Pancreas (tissue), 10 donors: Measurements from ENCODE around the gene DIP2B. TPM values are rescaled to one million over a fixed set of nuclear protein-coding genes. Genes with fewer than 3 reads are reported as not detected.
"Not testable (repeated sequence)": the region's sequence is repeated elsewhere in the genome, so short reads cannot be mapped to it uniquely, and the experiment has no call there.

ENCODE experiments used
- ATAC-seq, 4 donors: fragments of 200-7000 bp; cut with Tn5 transposase; one replicate each; pipeline versions ENCODE4 v1.8.0 to v1.9.1; 2020; ENCODE audit warnings: mild to moderate bottlenecking in 4 of 4, moderate library complexity in 4 of 4
- DNase-seq, 6 donors: peaks; one replicate each; pipeline ENCODE4 v3.0.0-alpha.2; 2020
- FAIRE-seq: peaks from 2 replicates; lab custom pipeline; 2012; peaks lifted over from hg19 to GRCh38; lab: Jason Lieb, UNC
- H3K27ac ChIP-seq, 4 donors: fragments of 200-600 bp; sonication (generic); 1 replicate in 3 of 4; 2 replicates in 1 of 4; pipeline versions ENCODE4 v1.5.0 to v1.8.0; 2020
- H3K27me3 ChIP-seq, 4 donors: fragments of 200-600 bp; one replicate each; pipeline ENCODE4 v1.8.0; 2021
- H3K36me3 ChIP-seq, 3 donors: fragments of 200-600 bp; sonication (generic) in 1 of 3; one replicate each; pipeline versions ENCODE4 v1.5.0 to v1.8.0; 2020 to 2021
- H3K4me1 ChIP-seq, 3 donors: fragments of 200-600 bp; one replicate each; pipeline ENCODE4 v1.8.0; 2021
- H3K4me3 ChIP-seq, 4 donors: fragments of 200-600 bp; sonication (generic) in 2 of 4; one replicate each; pipeline versions ENCODE4 v1.5.0 to v1.8.0; 2020 to 2021
- H3K9me3 ChIP-seq, 4 donors: fragments of 200-600 bp; one replicate each; pipeline ENCODE4 v1.8.0; 2021
- WGBS, 2 donors: extraction: QIAGEN DNeasy Blood & Tissue Kit; methylation state at CpG; one replicate each; pipeline ENCODE4 v1.1.7; 2013; 5-methylcytosine and 5-hydroxymethylcytosine counted together
- intact Hi-C, 3 donors: fragments of 100-400 bp; cut with DNase I; formaldehyde crosslinking; loops; one replicate each; pipeline versions ENCODE4 v1.11.1 to v1.14.2; 2022
- polyA plus RNA-seq, 2 donors: library from polyadenylated mRNA; stranded (reverse); fragments of 200-250 nt; gene quantifications; one replicate each; pipeline ENCODE4 v1.2.3, GENCODE V29; 2013
- total RNA-seq, 6 donors: library from RNA; stranded (reverse); fragmentation: NEBNext Ultra II Directional in 4 of 6; extraction: Animal tissue kit (Norgen Biotek cat#: 25700) in 4 of 6; gene quantifications; one replicate each; pipeline versions ENCODE4 v1.2.1 to v1.2.4, GENCODE V29; 2021 to 2023
- TF ChIP-seq, protein P1 (sequence below), 4 donors: fragments of 200-600 bp; sonication (generic) in 3 of 4; IDR thresholded peaks; one replicate each; pipeline versions ENCODE4 v1.5.0 to v1.8.0; 2021; ENCODE audit warnings: antibody characterized with exemption in 4 of 4
- donor health status: healthy with polysubstance abuse.
- donor health status: DM: no; HTN: no; CAD: no; lungs with moderate emphysema.
- donor health status: DM: no; HTN: no; CAD: no.
- donor health status: control.
- donor health status: control.
- donor health status: Bipolar disorder and iron deficiency.
- donor health status: DM: yes; HTN: yes; CAD: no.
- donor health status: DM: no; HTN: no; CAD: no.
- donor health status: DM: no; HTN: no; CAD: no.
- donor health status: DM: yes; HTN: yes; CAD: no.

The DIP2B gene
- total and polyA plus RNA-seq, 8 donors: 3.2 to 15.9 (median 9.2) TPM

DNA sequence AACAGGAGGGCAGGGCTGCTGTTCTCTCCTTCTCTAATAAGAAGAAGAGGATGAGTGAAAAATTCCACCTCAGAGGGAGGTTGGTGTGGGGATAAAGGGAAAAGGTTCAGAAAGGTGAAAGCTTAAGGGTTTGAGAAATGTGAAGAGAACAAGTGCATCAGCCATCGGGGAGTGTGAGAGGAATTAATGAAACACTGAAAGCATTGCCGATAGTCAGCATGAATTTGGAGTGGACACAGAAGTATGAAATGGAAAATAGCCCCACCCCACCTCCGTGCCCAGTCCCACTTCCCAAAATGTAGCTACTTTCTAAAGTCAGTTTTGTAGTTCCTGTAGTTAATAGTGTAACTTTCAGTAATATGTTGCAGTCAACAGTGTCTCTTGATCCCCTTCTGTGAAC is 33.4 kb downstream of the DIP2B start:
- TF ChIP-seq, protein P1, sequence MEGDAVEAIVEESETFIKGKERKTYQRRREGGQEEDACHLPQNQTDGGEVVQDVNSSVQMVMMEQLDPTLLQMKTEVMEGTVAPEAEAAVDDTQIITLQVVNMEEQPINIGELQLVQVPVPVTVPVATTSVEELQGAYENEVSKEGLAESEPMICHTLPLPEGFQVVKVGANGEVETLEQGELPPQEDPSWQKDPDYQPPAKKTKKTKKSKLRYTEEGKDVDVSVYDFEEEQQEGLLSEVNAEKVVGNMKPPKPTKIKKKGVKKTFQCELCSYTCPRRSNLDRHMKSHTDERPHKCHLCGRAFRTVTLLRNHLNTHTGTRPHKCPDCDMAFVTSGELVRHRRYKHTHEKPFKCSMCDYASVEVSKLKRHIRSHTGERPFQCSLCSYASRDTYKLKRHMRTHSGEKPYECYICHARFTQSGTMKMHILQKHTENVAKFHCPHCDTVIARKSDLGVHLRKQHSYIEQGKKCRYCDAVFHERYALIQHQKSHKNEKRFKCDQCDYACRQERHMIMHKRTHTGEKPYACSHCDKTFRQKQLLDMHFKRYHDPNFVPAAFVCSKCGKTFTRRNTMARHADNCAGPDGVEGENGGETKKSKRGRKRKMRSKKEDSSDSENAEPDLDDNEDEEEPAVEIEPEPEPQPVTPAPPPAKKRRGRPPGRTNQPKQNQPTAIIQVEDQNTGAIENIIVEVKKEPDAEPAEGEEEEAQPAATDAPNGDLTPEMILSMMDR (IDR thresholded peaks at IDR 0.05): no peak
- Histone ChIP-seq H3K27ac (no peak overlapping the region), H3K4me1 (peaks cover 10 to 26% (median 20%) of the 10 kb centered on the region in 3 donors), H3K36me3 (no peaks in the 10 kb centered on the region), H3K27me3 (no peaks in the 10 kb centered on the region), H3K4me3 (no peak overlapping the region), H3K9me3 (no peaks in the 10 kb centered on the region)
- ATAC-seq (peak in 1 of 4 donors; percentile 24), FAIRE-seq (no peak), DNase-seq (no peak)
- 63 to 73% methylated on average over 3 of the region's 3 CpGs for WGBS, 2 donors
- intact Hi-C loops: no loop called here

DNA sequence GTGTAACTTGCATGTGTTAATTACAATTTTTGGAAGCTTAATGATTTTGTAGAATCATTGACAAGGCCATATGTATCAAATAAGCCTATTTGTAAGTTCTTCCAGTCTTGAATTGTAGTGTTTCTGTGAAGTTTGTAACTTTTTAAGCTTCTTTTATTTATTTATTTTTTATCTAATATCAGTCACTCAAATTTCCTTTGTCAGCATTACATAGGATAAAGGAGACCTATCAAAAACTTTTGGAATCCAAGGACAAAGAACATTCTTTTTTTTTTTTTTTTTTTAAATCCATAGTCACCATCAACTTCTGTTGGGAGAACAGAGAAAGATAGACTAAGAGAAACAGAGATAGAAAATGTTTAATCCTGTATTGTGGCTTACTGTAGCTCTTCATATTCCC is 36.4 kb downstream of the DIP2B start:
- intact Hi-C loops: no loop called here
- ATAC-seq (no peak), DNase-seq (no peak), FAIRE-seq (no peak)
- H3K27me3 ChIP-seq: no peaks in the 10 kb centered on the region
- peaks cover 5 to 24% (median 16%) of the 10 kb centered on the region in 3 donors for H3K4me1 ChIP-seq
- no peaks in the 10 kb centered on the region for H3K9me3 ChIP-seq
- no peaks in the 10 kb centered on the region for H3K36me3 ChIP-seq
- TF ChIP-seq, protein P1 (IDR thresholded peaks at IDR 0.05): no peak
- no peak overlapping the region for H3K4me3 ChIP-seq
- no peak overlapping the region for H3K27ac ChIP-seq

DNA sequence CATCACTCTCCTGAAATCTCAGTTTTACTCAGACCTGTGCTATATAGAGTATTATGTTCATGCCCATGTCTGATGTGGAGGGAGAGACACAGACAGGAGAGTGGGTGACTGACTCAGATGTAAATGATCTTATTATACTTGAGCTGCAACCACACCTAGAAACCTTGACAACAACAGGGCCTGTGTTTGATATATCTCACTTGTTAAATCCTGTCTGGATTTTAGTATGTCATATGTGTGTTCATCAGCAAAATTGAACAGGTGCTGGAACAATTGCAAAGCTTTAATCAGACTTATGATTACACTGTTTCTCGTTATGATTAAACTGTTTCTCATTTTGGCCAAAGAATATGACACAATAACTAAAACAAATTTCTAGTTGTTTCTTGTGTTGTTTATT is 37.7 kb downstream of the DIP2B start:
- Histone ChIP-seq H3K27me3 (no peaks in the 10 kb centered on the region), H3K27ac (peak overlapping the region in 2 of 4 donors; percentile 1 to 9), H3K4me1 (peaks cover 9 to 31% (median 29%) of the 10 kb centered on the region in 3 donors), H3K36me3 (no peaks in the 10 kb centered on the region), H3K4me3 (no peak overlapping the region), H3K9me3 (no peaks in the 10 kb centered on the region)
- ATAC-seq: peak in 3 of 4 donors; percentile 33 to 59 (median 44)
- no peak for DNase-seq
- 18 to 21% methylated on average over 1 of the region's 1 CpG for WGBS, 2 donors
- TF ChIP-seq, protein P1 (IDR thresholded peaks at IDR 0.05): no peak
- intact Hi-C loops: no loop called here
- FAIRE-seq: no peak

DNA sequence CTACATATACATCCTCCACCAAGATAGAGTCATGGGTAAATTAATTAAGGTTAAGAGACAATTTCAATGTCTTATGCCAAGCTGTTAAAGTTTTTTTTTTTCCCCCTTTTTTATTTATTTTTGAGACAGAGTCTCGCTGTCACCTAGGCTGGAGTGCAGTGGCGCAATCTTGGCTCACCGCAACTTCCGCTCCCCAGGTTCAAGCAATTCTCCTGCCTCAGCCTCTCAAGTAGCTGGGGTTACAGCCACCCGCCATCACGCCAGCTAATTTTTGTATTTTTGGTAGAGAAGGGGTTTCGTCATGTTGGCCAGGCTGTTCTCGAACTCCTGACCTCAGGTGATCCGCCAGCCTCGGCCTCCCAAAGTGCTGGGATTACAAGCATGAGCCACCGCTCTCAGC is 38.4 kb downstream of the DIP2B start:
- intact Hi-C loops, H3K27me3 ChIP-seq, H3K36me3 ChIP-seq, FAIRE-seq, ATAC-seq, H3K9me3 ChIP-seq, H3K27ac ChIP-seq, H3K4me3 ChIP-seq, DNase-seq: not testable (repeated sequence)
- peaks cover 16 to 37% (median 37%) of the 10 kb centered on the region in 3 donors for H3K4me1 ChIP-seq
- WGBS, 2 donors: 90% methylated on average over 11 of the region's 11 CpGs

DNA sequence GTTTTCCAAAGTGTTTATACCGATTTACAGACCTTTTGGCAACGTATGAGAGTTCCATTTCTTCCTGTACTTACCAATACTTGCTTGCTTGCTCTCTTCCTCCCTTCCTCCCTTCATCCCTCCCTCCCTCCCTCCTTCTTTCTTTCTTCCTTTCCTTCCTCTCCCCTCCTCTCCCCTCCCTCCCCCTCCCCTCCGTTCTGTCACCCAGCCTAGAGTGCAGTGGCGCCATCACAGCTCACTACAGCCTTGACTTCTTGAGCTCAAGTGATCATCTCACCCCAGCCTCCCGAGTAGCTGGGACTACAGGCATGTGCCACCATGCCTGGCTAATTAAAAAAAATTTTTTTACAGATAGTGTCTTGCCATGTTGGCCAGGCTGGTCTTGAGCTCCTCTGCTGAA is 40.4 kb downstream of the DIP2B start:
- H3K36me3 ChIP-seq: no peaks in the 10 kb centered on the region
- H3K27ac ChIP-seq: peak overlapping the region in 2 of 4 donors; percentile 9 to 53
- no peaks in the 10 kb centered on the region for H3K27me3 ChIP-seq
- TF ChIP-seq, protein P1 (IDR thresholded peaks at IDR 0.05): no peak
- WGBS, 2 donors: 87% methylated on average over 5 of the region's 5 CpGs
- no peak overlapping the region for H3K4me3 ChIP-seq
- intact Hi-C loops: no loop called here
- FAIRE-seq (no peak), DNase-seq (no peak), ATAC-seq (no peak)
- H3K9me3 ChIP-seq: no peaks in the 10 kb centered on the region
- peaks cover 26 to 46% (median 44%) of the 10 kb centered on the region in 3 donors for H3K4me1 ChIP-seq
